HG03565 (cell line): Measurements from ENCODE around the gene COL15A1.

Source experiments
- ATAC-seq: cut with Tn5 transposase; IDR thresholded peaks from one replicate; pipeline ENCODE4 v1.9.1; 2021; ENCODE audit warnings: mild to moderate bottlenecking, moderate library complexity; ENCODE audit not compliant: unreplicated experiment

COL15A1 gene

DNA sequence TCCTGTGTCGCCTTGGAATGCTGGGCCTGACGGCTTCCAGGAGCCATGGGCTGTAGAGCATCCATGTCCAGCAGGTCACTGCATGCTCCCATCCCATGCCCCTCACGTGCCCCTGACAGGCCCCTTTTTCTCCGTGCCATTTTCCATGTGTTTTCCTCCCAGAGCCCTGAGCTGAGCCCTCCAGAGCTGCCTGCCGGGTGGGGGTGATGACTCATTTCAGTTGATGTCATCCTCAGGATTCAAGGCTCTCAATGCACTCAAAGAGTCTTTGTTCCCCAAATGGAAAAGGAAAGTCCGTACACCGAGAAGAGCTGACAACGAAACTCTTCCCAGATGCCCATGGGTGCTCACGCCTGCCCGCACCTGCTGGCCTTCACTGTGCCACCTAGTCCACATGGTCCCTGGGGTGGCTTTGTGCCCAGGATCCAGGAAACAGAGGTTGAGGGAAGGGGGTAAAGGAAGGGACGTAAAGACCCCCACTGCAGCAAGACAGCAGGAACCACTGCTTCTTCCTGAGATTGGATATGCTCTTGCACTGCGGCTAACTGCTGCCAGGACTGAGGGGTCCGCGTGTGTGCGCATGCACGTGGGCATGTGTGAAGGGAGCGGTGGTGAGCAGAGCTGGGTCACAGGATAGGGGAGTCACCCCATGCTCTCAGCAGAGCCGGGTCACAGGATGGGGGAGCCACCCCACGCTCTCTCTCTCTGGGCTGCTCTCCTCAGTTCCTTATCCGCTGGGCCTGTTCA lies 27.6 kb downstream of the COL15A1 start:
- no peak for ATAC-seq

DNA sequence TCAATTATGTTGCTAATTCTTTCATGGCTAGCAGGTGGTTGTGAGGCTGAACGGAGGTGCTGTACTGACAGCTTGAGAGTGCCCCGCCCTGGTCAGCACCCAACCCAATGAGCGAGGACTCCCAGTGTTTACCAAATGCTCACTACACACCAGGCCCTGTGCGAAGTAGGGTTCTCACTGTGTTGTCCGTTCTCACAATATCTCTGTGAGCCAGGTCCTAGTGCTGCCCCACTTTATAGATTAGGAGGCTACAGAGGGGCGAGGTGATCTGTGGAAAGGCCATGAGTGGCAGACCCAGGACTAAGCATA lies 28.2 kb downstream of the COL15A1 start:
- ATAC-seq: no peak

GRCh38 chr9:98972716-98973115 lies 29.0 kb downstream of the COL15A1 start:
- ATAC-seq: no peak

DNA sequence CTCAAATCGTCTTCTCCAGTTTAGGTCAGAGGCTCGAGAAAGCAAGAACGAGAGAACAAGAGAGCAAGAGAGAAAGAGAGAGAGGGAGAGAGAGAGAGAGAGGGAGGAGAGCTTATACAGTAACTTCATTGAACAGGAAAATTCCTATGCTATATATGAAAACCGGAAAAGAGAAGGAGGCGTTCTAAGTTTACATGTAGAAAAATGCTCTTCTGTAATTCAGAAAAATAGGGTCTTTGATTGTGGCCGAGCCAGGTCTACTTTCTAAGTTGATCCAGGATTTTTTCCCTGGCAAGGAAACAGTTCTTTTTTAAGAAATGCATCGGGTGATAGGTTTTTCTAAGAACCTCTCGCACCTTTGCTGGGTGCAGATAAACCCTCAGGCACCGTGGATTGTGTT lies 29.5 kb downstream of the COL15A1 start:
- ATAC-seq: no peak

GRCh38 chr9:98973576-98973975 lies 29.9 kb downstream of the COL15A1 start:
- ATAC-seq: no peak

DNA sequence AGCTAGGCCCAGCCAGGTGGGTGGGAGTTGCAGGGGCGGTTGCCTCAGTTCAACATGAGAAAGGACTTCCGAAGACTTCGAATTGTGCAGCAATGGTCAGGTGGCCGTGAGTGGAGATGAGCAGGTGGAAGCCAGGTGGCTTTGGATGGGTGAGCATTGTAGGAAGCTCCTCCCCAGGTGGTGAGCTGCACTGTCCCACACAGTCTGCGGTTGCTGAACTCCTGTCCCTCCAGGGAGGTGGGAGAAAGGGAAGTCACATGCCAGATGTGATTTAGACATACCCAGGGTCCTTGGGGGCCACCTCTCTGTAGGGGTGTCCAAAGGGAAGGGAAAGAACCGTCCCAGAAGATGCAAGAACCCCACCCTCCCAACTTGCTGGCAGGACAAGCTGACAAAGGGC lies 30.4 kb downstream of the COL15A1 start:
- no peak for ATAC-seq

- no peak for ATAC-seq
Measured at GRCh38 chr9:98974554-98974953, 30.8 kb downstream of the COL15A1 start.

GRCh38 chr9:98974994-98975712 lies 31.4 kb downstream of the COL15A1 start:
- no peak for ATAC-seq

DNA sequence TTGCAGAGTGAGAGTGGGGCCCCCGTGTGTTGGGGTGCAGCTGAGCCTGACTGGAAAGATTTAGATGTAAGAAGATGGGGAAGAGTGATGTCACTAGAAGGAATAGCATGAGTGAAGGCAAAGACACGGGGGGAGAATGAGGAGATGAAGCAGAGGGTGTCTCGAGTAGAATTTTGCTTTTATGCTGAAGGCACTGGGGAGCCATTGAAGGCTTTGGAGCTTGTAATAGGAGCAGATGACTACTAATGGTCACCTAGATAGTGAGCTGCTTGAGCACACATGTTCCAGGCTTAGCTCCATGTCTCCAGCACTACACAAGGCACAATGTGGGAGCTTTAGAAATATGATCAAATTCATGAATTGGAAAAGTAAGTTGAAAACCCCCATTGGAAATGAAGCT lies 32.1 kb downstream of the COL15A1 start:
- no peak for ATAC-seq

DNA sequence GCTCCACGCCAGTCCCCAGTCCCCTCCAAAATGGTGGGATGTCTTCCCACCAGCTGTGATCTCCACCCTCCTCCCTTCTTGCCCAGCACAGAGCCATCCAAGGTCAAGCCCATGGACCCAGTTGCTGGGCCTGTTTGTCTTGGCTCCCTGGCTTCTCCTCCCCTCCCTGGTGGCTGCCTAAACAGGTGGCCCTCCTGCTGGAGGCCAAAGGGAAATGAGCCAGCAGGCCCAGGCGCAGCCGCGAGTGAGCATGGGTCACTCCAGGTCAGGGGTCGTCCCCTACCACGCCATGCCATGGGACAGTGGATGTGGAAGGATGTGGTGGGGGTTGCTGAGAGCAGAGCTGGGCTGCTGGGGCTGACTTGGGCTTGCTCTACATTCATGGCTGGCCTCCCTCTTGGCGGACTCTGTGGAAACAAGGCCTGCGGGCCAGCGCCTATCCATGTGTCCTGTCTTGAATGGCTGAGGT lies 33.6 kb downstream of the COL15A1 start:
- no peak for ATAC-seq

DNA sequence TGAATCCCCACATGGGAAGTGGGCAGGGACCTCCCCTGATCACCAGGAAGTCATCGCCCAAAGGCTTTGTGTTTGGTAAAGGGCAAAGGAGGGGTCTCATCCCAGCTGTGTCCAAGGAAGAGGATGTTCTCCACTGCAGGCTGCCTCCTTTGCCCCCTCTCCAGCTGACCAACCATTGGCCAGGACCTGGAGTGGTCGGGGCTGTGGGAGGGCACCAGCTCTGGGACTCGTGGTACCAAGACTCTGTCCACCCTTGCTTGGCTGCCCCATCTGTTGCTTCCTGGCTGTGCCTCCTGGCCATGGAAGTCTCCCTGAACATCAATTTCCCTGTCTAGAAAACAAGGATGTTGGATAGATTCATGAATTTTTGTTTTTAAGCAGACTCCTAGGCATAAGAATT lies 34.1 kb downstream of the COL15A1 start:
- ATAC-seq: no peak

GRCh38 chr9:98978231-98978681 lies 34.5 kb downstream of the COL15A1 start:
- no peak for ATAC-seq

DNA sequence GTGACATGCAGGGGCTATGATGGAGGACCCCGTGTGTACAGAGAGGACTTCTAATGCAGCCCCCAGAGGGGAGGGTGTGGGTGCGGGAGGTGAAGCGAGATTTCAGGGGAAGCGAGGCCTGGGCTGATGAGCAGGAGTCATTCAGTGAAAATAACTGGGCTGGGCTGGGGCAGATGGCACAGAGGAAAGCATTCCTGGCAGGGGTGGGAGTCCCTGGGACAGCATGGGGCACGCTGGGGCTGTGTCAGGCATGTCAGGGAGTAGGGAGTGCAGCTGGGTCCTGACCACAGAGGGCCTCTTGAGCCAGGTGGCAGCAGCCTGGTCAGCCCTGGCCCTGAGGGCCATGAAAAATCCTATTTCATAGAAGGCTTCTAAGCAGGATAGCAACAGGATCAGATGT lies 36.6 kb downstream of the COL15A1 start:
- ATAC-seq: no peak

GRCh38 chr9:98983295-98984268 lies 39.9 kb downstream of the COL15A1 start:
- no peak for ATAC-seq

GRCh38 chr9:98985596-98985995 lies 41.9 kb downstream of the COL15A1 start:
- ATAC-seq: no peak

DNA sequence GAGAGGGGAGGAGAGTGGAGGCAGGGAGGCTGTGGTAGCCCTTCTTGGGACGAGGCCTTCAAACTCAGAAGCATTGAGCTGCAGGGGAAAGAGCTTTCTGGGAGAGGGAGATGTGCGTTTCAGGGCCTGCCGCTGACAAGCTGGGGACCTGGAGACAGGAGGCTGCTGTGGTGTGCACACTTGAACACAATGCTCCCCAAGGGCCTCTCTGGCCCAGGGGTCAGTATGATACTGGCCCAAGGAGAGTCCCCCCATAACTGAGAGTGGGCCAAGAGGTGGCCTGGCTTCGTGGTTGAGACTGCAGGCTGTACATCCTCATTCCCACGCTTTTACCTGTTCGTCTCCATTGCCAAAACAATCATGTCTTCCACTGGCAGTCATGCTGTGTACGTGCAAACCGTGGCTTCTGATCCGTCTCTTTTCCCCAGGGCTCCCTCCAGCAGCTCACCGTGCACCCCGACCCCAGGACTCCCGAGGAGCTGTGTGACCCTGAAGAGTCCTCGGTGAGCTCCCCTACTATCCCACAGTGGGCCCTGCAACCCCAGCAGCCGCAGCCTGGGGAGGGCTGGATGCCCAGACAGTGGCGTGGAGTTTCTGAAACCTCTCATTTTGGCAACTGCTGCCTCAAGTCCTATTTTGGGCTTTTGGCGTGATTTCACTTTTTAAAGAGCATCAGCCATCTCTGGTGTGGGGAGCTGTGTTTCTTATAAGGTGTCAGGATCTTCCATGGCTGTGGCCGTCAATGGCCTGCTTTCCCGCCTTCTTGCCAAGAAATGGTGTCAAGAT lies 43.4 kb downstream of the COL15A1 start:
- ATAC-seq: no peak

- no peak for ATAC-seq
Measured at GRCh38 chr9:98989036-98990000, 45.6 kb downstream of the COL15A1 start.

GRCh38 chr9:98990181-98990870 lies 46.6 kb downstream of the COL15A1 start:
- ATAC-seq: no peak
